GM18868 (cell line): ENCODE results near the gene ADGRV1.
"Not testable (repeated sequence)": the region's sequence is repeated elsewhere in the genome, so short reads cannot be mapped to it uniquely, and the experiment has no call there.

Experiments
- ATAC-seq: cut with Tn5 transposase; IDR thresholded peaks from one replicate; pipeline ENCODE4 v1.9.1; 2021; ENCODE audit warnings: mild to moderate bottlenecking, moderate library complexity; ENCODE audit not compliant: unreplicated experiment

The ADGRV1 gene

DNA sequence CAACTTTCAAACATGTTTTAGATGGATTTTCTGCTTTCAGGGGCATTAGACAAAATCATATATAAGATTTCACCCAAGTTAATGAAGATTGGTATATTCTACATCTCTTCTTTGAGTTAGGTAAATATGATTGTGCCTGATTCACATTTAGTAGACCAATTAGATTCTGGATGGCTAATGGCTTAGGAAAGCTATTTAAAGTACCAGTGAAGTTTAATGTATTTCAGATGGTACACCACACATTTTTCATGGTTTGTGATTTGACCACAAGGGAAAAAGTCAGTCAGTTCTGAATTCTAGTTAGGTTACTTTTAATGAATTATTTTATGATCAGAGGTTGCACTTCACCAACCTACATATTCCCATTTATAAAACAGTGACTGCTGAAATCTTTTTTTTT, 409.7 kb downstream of the ADGRV1 start:
- ATAC-seq: no peak

DNA sequence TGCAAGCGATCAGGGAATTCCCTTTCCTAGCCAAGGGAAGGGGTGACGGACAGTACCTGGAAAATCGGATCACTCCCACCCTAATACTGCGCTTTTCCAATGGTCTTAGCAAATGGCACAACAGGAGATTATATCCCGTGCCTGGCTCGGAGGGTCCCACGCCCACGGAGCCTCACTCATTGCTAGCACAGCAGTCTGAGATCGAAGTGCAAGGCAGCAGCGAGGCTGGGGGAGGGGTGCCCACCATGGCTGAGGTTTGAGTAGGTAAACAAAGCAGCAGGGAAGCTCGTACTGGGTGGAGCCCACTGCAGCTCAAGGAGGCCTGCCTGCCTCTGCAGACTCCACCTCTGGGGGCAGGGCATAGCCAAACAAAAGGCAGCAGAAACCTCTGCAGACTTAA, 411.3 kb downstream of the ADGRV1 start:
- not testable (repeated sequence) for ATAC-seq

DNA sequence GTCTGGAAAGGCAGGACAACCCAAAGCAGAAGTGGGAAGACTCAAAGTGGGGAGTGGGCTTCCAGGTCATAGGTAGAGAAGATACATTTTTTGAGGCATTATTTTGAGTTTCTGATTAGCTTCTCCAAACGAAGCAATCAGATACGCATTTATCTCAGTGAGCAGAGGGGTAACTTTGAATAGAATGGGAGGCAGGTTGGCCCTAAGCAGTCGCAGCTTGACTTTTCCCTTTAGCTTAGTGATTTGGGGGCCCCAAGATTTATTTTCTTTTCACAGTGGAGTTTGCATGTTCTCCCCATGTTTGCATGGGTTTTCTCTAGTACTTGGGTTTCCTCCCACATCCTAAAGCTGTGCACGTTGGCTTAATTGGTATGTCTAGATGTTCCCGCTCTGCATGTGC, 422.6 kb downstream of the ADGRV1 start:
- no peak for ATAC-seq

DNA sequence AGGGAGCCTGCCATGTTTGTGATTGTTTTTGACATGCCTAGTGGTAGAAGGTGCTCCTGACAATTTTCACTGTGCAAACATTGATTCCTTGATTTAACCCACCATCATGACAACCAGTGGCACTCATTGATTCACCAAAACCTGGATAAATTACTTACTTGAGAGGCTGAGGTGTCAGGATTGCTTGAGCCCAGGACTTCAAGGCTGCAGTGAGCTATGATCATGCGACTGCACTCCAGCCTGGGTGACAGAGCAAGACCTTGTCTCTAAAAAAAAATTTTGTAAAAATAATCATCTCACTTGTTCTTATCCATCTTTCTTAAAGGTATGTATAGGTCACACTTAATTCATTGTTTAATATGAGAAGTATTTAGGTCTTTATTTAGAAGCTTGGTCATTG, 423.2 kb downstream of the ADGRV1 start:
- ATAC-seq: no peak

DNA sequence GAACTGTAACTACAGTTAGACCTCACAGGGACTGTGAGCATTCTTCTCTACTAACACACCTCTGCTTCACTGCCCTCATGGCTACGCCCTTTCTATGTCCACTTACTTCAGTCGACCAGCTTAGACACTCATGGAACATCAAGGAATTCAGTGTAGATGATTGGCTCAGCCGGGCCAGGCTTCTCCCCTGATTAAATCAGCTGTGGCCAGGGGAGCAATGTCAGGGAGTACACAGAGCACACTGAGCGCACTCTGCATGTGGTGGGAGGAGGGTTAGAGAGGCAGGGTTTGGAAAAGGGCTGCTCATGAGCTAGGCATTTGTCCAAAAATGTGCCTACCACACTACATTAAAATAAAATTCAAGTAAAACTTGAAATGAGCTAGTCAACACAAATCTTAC, 424.0 kb downstream of the ADGRV1 start:
- ATAC-seq: no peak

DNA sequence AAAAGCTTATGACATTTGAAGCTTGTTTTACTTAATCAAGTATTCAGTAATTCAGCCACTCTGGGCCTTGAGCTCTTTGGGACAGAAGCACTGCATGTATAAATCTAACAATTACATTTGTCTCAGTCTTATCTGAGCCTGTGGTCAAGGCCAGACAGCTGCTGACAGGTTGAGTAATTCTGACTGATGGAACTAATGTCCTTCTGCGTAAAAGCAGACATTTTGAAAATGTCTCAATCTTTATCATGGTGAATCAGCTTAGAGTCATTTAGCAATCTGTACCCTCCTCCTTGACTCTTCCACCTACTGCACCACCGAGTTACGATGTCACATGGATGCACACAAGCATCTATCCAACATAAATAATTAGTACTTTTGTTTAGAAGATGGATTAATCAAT, 424.6 kb downstream of the ADGRV1 start:
- ATAC-seq: no peak

DNA sequence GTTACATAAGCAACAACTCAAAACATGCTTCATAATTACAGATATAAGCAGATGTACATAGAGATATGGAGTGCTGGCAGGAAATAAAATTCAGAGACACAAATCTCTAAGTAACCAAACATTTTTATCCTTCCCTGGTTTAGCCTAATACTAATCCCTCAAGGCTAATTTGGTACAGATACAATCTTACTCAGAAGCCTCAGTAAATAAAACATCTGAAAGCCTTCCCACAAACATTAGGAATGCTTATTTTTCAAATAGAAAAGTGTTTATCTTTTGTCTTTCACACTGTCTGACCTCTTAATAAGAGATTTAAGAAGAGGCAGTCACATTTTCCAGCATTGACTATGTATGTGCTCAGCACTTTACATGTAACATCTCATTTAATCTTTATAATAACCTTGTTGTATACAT, 425.1 kb downstream of the ADGRV1 start:
- no peak for ATAC-seq

DNA sequence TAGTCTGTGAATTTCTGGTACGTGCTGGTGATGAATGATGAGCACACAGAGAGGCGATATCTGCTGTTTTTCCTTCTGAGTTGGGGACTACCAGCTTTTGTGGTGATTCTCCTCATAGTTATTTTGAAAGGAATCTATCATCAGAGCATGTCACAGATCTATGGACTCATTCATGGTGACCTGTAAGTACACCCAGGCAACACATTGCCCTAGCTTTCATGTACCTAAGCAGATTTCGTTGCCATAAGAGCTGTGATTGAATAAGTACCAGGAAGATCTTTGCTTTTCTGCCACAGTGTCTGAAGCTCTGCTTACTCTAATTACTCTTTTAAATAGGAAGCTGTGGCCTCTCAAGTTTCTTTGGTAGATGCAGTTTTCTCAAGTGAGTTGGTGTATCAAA, 426.7 kb downstream of the ADGRV1 start:
- ATAC-seq: no peak

DNA sequence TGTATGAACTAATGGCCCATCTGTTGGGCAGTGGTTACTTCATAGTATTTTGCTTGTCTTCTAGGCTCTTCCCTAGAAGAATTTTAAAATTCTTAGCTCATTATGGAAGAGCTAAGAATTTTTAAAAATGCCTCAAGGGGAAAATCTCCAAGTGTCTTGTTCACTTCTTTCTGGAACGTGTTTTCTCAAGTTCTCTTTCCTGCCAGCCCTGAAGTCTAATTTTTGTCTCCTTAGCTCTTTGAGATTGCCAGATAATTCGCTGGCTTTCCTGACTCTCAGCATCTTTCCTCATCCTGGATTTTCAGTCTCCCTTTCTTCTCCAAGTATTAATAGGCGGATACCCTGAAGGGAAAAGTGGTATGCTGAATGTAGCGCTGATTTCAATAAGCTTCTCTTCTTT, 429.1 kb downstream of the ADGRV1 start:
- no peak for ATAC-seq

DNA sequence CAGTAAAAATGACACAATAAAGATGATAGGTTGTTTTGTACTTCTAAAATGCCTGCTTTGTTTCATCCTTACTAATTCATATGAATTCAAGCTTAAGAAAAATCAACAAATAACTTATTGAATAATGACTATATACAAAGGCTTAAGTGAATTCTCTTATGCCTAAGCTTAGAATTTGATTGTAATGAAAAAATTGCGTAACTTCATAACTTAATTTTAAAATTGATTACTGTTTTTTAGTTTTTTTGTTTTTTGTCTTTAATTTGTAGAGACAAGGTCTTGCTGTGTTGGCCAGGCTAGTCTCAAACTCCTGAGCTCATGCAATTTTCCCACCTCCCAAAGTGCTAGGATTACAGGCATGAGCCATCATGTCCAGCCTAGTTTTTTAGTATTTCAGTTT, 432.6 kb downstream of the ADGRV1 start:
- no peak for ATAC-seq

DNA sequence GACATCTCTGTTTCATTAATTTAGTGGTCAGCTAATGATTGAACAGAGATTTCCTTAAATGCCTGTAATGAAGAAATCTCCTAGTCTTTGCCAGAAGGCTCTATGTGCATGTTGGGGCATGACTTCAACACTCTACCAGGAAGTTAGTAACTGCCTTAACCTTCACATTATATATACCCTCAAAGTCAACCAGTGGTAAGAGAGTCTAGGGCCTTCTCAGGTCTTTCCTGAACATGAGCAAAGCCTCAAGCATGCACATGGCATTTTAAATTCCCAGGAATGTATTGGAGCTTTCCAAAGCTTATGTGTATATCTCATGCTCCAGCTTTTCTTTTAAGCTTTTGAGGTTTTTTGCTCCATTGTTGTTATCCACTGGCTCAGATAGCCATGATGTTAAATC, 436.2 kb downstream of the ADGRV1 start:
- ATAC-seq: no peak

DNA sequence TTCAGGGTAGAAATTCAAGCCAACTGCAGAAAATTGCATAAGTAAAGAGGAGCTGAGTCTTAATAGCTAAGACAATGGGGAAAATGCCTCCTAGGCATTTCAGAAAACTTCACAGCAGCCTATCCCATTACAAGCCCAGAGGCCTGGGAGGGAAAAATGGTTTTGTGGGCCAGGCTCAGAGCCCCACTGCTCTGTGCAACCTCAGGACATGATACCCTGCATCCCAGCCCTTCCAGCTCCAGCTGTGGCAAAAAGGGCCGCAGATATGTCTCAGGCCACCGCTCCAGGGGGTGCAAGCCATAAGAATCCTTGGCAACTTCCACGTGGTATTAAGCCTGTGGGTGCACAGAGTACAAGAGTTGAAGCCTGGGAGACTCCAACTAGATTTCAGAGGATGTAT, 437.5 kb downstream of the ADGRV1 start:
- ATAC-seq: no peak

DNA sequence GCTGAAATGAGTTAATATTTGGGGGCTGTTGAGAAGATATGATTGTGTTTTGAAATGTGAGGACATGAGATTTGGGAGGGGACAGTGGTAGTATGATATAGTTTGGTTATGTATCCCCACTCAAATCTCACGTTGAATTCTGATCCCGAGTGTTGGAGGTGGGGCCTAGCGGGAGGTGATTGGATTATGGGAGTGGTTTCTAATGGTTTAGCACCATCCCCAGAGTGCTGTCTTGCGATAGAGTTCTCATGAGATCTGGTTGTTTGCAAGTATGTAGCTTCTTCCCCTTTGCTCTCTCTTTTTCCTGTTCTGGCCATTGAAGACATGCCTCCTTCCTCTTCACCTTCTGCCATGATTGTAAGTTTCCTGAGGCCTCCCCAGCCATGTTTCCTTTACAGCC, 438.5 kb downstream of the ADGRV1 start:
- no peak for ATAC-seq

DNA sequence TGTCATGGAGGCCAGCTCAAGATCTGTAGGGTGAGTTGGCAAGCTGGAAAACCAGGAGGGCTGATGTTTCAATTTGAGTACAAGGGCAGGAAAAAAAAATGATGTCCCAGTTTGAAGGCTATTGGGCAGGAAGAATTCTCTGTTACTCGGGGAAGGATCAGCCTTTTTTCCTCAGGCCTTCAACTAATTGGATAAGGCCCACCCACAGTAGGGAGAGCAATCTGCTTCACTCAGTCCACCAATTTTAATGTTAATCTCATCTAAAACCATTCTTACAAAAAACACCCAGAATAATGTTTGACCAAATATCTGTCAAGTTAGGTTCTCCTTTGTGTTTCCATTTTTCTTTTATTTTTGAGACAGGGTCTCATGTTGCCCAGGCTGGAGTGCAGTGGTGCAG, 442.1 kb downstream of the ADGRV1 start:
- ATAC-seq: no peak

DNA sequence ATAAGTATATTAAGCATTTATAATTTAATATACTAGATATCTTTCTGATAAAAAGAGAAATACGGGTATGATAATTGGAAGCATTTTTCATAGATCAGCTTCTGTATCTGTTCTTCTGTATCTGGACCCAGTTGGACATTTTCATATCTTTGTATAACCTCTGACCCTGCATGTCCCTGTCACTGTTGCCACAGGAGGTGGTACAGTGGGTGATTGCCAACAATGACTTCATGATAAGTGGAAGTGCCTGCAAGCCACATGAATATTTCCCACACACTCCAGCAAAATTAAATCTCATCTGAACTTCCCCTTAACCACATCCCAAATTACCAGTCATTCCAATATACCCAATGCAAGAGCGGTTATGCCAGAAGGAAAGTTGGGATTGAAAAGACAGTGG, 448.1 kb downstream of the ADGRV1 start:
- ATAC-seq: no peak

DNA sequence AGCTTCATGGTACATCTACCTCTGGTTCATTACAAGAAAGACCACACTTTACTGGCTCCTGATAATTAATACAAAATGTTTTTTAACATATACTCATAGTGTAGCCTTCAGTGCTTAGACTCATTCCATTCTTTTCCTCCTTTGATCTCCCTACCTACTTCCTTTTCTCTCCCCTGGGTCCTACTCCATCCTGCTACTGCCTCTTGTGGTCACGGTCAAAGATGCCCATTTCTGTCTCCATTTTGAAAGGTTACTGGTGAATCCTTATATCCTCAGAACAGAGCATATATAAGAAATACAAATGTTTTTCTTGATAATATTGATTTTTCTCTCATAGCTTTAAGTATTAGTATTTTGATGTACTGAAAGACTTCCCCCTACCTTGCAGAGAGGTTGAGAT, 448.7 kb downstream of the ADGRV1 start:
- no peak for ATAC-seq

DNA sequence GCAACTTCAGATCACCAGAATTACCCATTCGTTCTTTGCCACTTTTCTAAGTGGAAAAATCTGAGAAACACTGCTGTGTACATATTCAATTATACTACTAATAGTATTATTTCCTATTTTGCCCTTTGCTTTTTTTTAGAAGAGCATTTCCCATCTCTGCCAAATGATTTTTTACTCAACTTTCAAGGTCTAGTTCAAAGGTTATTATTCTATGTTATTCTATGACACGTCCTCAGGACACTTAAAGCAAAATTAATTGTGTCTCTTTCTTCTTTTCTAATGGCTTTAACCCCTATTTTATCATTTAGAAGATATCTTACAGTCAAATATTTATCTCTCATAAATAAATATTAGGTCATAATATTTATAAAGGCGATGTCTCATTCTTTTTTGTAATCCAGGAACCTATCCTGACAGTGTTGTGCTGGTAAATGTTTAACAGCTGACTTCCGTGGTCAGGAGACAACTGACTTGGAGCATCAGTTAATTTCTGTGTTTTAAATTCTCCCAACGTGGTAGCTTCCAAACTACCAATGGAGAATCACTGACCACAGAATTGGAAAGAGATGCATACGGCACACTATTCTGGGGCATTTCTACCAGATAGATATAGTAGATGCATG, 449.3 kb downstream of the ADGRV1 start:
- ATAC-seq: no peak

DNA sequence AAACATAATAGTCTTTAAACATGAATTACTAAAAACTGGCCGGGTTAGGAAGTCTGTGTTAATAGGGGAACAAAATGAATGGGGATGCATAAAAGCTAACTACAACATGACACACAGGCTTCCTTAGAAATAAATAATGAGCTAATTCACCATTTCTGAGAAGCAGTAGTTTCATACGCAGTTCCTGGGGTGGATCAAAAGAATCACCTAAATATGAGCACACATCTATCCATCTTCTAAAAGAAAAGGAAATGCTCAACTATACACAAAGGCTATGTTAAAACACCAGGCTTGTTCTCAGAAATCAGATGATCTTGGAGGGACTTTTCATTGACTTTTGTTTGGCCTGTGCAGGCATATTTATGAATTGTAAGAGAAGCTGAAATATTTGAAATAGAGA, 451.5 kb downstream of the ADGRV1 start:
- no peak for ATAC-seq

DNA sequence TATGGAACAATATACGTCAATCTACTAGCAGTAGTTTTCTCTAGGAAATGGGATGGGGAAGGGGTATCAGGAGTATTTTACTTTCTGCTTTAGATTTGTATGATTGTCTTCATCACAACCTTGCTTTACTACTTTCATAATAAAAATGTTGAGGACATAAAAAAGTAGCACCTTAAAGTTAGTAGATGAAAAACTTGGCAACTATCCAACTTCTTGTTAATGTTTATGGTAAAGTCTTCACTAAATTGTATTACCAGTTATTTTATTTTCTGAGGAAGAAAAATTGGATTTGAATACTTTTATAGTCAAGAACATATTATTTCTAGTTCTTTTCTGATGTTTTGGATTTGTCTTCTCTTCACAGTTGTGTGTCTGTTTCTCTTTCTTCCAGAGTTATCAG, 452.4 kb downstream of the ADGRV1 start:
- no peak for ATAC-seq

DNA sequence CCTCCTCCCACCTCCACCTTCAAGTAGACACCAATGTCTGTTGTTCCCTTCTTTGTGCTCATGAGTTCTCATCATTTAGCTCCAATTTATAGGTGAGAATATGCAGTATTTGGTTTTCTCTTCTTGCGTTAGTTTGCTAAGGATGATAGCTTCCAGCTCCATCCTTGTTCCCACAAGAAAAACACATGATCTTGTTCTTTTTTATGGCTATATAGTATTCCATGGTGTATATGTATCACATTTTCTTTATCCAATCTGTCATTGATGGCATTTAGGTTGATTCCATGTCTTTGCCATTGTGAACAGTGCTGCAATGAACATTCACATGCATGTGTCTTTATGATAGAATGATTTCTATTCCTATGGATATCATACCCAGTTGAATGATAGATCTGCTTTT, 454.3 kb downstream of the ADGRV1 start:
- not testable (repeated sequence) for ATAC-seq

DNA sequence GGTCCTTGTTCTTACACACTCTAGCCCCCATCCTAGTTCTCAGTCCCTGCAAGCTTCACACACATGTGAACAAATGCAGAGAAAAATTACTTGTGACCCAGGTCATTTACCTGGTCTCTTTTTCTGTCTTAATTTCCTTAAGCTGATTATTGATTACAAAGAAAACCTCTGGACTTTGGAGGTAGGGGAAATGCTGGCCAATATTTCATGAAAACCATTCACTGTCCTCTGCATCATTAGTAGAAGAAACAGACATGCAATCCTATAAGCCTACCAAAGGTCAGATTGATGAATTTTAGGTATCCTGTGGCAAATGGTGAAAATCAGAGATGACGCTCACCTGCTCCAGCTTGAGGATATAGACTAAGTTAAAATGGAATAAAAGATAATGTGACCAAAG, 457.7 kb downstream of the ADGRV1 start:
- ATAC-seq: no peak

DNA sequence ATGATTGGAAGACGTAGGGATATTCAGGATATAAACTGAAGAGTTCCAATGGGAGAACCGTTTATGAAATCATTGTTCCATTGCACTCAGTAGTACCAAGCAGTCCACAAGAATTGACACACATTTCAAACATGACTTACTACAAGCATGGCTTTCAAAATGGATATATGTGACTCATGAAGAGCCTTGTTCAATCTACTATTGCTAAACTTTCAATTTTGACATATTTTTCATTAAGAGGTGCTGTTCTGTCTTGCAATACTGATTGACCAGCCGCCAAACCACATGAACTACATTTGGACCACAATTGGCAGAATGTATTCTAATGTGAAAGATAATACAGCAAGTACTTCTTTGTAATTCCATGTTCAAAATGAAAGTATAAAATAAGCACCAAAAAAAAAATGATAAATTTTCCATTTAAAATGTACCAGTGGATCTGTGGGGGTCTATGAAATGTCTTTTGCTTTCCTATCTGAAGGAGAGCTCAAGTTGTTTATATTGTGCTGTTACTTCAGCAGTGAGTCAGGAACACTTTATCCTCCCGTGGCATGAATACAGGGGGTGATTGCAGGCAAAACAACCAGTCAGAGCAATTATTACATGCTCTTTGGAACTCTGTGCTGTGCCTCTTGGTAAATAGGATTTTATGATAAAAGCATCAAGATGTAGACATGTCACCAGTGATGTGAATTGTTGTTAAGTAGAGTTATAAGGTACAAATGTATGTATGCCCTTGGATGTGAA, 458.5 kb downstream of the ADGRV1 start:
- no peak for ATAC-seq

DNA sequence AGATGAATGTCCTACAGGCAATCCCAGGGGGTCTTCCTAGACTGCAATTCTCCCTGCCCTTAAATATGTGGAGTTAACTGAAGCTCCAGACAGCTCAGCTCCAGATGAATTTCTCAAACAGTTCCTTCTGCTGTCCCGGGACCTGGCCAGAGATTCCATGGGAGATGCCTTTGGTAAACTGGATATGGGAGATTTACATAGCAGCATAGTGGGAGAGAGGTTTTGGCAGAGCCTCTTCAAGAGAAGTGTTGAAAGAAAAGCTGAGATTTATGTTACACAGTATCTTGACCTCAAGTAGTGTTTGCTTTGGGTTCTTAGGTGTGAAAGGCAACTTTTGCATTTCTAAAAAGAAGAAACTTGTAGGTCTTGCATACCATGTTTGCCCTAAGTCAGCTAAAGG, 459.6 kb downstream of the ADGRV1 start:
- no peak for ATAC-seq
